ENCODE measurements around the gene NPM1. TPM values are rescaled to one million over a fixed set of nuclear protein-coding genes. Genes with fewer than 3 reads are reported as not detected.
A peak's percentile ranks its signal among the peaks of the same experiment; 100 is the strongest.

The NPM1 gene, protein sequence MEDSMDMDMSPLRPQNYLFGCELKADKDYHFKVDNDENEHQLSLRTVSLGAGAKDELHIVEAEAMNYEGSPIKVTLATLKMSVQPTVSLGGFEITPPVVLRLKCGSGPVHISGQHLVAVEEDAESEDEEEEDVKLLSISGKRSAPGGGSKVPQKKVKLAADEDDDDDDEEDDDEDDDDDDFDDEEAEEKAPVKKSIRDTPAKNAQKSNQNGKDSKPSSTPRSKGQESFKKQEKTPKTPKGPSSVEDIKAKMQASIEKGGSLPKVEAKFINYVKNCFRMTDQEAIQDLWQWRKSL
- 100 to 1,000 TPM; 496 to 519 TPM for total RNA-seq
- 1,000 to 10,000 TPM; 1,947 to 4,113 TPM for polyA plus RNA-seq
- long read RNA-seq, donor 1, transcript NPM1-201 (11 exons, 1,758 nt), result major isoform, 1,667 of 1,858 reads
- long read RNA-seq, donor 1, transcript NPM1-203 (10 exons, 1,598 nt), result minor isoform, 92 of 1,858 reads
- long read RNA-seq, donor 1, transcript NPM1-202 (10 exons, 1,237 nt), result minor isoform, 35 of 1,858 reads
- long read RNA-seq, donor 1, partial matches to known transcripts, result 19 of 1,858 reads
- long read RNA-seq, donor 1, other reads (novel, unspliced or antisense), result 45 of 1,858 reads
- long read RNA-seq, donor 2, transcript NPM1-201 (11 exons, 1,758 nt), result major isoform, 119 of 138 reads
- long read RNA-seq, donor 2, transcript NPM1-203 (10 exons, 1,598 nt), result minor isoform, 8 of 138 reads
- long read RNA-seq, donor 2, partial matches to known transcripts, result 5 of 138 reads
- long read RNA-seq, donor 2, other reads (novel, unspliced or antisense), result 2 of 138 reads

DNA sequence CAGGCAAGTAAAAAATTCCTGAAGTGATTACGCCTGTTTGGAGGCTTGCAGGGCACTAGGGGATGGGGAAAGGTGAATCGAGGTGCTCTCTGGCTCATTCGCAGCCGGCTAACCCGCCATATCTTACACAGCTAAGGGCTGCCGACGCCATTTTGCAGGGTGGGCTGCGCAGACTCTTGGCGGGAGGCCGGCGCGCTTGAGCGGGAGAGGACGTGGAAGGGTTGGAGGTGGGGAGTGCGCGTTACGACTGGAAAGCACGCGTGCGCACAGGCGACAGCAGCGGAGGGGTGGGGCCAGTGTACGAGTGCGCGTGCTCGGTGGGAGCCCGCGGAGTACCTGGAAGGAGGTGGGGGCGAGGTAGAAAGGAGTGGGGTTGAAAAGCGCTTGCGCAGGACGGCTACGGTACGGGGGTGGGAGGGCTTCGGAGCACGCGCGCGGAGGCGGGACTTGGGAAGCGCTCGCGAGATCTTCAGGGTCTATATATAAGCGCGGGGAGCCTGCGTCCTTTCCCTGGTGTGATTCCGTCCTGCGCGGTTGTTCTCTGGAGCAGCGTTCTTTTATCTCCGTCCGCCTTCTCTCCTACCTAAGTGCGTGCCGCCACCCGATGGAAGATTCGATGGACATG lies at the start of gene NPM1:
Gene NPM1 (plus strand): TSS at position 505 of the 625 bp plus-strand sequence. CDS start 100 bp downstream, at position 605.
- WGBS, 2 donors, result 0% methylated on average over 54 to 56 of the region's 56 CpGs
- intact Hi-C loops (cut with DNase I), result no loop called here
- no peaks in the 10 kb centered on the region for H3K27me3 ChIP-seq (ENCODE audit: control insufficient read depth in 1 of 2, insufficient read depth in 2 of 2, low read length in 1 of 2)

GRCh38 chr5:171340042-171340441 lies 47.6 kb upstream of the NPM1 start:
- Histone ChIP-seq H3K4me1 (ENCODE audit: control insufficient read depth in 1 of 2, insufficient read depth in 2 of 2, low read length in 2 of 2) (no peaks in the 10 kb centered on the region), H3K36me3 (ENCODE audit: control insufficient read depth in 1 of 2, insufficient read depth in 2 of 2, low read length in 1 of 2) (no peaks in the 10 kb centered on the region), H3K27me3 (ENCODE audit: control insufficient read depth in 1 of 2, insufficient read depth in 2 of 2, low read length in 1 of 2) (no peaks in the 10 kb centered on the region), H3K27ac (ENCODE audit: low read depth in 1 of 2, low read length in 2 of 2) (no peak overlapping the region), H3K9me3 (ENCODE audit: control insufficient read depth, low read length) (no peaks in the 10 kb centered on the region), H3K4me3 (ENCODE audit: low read length in 2 of 2) (no peak overlapping the region)
- ATAC-seq (ENCODE audit: low FRiP score) (no peak), DNase-seq (no peak)
- intact Hi-C loops (cut with DNase I), result no loop called here

More for the DNA sequence above, at the start of gene NPM1:
- peaks cover 0 to 2% of the 10 kb centered on the region in 2 donors for H3K36me3 ChIP-seq (ENCODE audit: control insufficient read depth in 1 of 2, insufficient read depth in 2 of 2, low read length in 1 of 2)
- H3K4me1 ChIP-seq (ENCODE audit: control insufficient read depth in 1 of 2, insufficient read depth in 2 of 2, low read length in 2 of 2), result peaks cover 0 to 7% of the 10 kb centered on the region in 2 donors
- peak within 1 kb of the TSS; percentile 60 to 86 for H3K4me3 ChIP-seq (ENCODE audit: low read length in 2 of 2)
- peak within 1 kb of the TSS; percentile 12 to 89 for H3K27ac ChIP-seq (ENCODE audit: low read depth in 1 of 2, low read length in 2 of 2)
- DNase-seq, result peak; percentile 98
- H3K9me3 ChIP-seq (ENCODE audit: control insufficient read depth, low read length), result no peaks in the 10 kb centered on the region
- peak; percentile 98 for ATAC-seq (ENCODE audit: low FRiP score)

DNA sequence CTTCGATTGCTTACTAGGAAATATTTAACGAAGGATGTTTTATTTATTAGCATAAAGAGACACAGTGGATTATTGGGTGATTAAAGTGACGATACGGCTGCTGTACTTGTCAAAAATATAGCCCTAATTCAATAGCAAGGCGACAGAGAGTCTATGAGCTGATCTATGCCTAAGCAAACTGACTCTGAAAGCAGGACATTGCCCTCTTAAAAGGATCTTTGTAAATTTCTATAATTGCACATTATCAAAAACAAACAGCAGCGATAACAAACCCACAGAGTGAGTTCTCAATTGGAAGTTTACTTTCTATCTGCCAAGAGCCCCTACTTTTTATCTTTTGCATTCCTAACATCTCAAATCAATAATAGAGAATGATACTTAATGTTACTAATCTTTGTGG lies 47.2 kb upstream of the NPM1 start:
- Histone ChIP-seq H3K4me3 (ENCODE audit: low read length in 2 of 2) (no peak overlapping the region), H3K27ac (ENCODE audit: low read depth in 1 of 2, low read length in 2 of 2) (no peak overlapping the region), H3K36me3 (ENCODE audit: control insufficient read depth in 1 of 2, insufficient read depth in 2 of 2, low read length in 1 of 2) (no peaks in the 10 kb centered on the region), H3K4me1 (ENCODE audit: control insufficient read depth in 1 of 2, insufficient read depth in 2 of 2, low read length in 2 of 2) (no peaks in the 10 kb centered on the region), H3K27me3 (ENCODE audit: control insufficient read depth in 1 of 2, insufficient read depth in 2 of 2, low read length in 1 of 2) (no peaks in the 10 kb centered on the region), H3K9me3 (ENCODE audit: control insufficient read depth, low read length) (no peaks in the 10 kb centered on the region)
- intact Hi-C loops (cut with DNase I), result no loop called here
- ATAC-seq (ENCODE audit: low FRiP score), result no peak
- DNase-seq, result no peak
- 80 to 82% methylated on average over 6 of the region's 6 CpGs for whole genome bisulfite sequencing, 2 donors

- intact Hi-C loops (cut with DNase I), result no loop called here
- H3K27me3 ChIP-seq (ENCODE audit: control insufficient read depth in 1 of 2, insufficient read depth in 2 of 2, low read length in 1 of 2), result no peaks in the 10 kb centered on the region
- no peaks in the 10 kb centered on the region for H3K4me1 ChIP-seq (ENCODE audit: control insufficient read depth in 1 of 2, insufficient read depth in 2 of 2, low read length in 2 of 2)
- no peak overlapping the region for H3K27ac ChIP-seq (ENCODE audit: low read depth in 1 of 2, low read length in 2 of 2)
- no peak for ATAC-seq (ENCODE audit: low FRiP score)
- DNase-seq, result no peak
- no peak overlapping the region for H3K4me3 ChIP-seq (ENCODE audit: low read length in 2 of 2)
- H3K36me3 ChIP-seq (ENCODE audit: control insufficient read depth in 1 of 2, insufficient read depth in 2 of 2, low read length in 1 of 2), result no peaks in the 10 kb centered on the region
- no peaks in the 10 kb centered on the region for H3K9me3 ChIP-seq (ENCODE audit: control insufficient read depth, low read length)
- 49 to 55% methylated on average over 17 of the region's 17 CpGs for WGBS, 2 donors
Measured at GRCh38 chr5:171342362-171343111, 45.1 kb upstream of the NPM1 start.

DNA sequence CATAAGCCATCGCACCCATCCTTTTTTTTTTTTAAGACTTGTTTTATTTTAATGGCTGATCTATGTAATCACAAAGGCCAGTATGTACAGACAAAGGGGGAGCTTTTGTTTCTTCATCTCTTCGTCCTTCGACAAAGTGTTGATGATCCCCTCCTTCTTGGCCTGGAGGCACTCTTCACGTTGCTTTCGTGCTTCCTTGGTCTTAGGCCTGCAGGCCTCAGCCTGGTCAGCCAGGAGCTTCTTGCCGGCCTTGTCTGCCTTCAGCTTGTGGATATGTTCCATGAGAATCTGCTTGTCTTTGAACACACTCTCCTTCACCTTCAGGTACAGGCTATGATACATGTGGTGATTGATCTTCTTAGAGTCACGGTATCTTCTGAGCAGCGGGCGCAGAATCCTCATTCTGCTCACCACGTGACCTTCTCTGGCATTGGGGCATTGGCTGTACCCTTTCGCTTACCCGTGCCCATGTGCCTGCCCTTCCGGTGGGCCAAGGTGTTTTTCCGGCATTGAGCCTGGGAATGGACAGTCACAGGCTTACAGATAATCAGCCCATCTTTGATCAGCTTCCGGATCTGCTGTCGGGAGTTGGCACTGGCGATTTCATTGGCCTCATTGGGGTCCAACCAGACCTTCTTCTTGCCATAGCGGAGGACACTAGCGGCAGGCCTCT lies 42.6 kb upstream of the NPM1 start:
- H3K36me3 ChIP-seq (ENCODE audit: control insufficient read depth in 1 of 2, insufficient read depth in 2 of 2, low read length in 1 of 2), result no peaks in the 10 kb centered on the region
- 94 to 95% methylated on average over 19 of the region's 19 CpGs for WGBS, 2 donors
- H3K27me3 ChIP-seq (ENCODE audit: control insufficient read depth in 1 of 2, insufficient read depth in 2 of 2, low read length in 1 of 2), result no peaks in the 10 kb centered on the region
- H3K4me3 ChIP-seq (ENCODE audit: low read length in 2 of 2), result no peak overlapping the region
- DNase-seq (no peak), ATAC-seq (ENCODE audit: low FRiP score) (no peak)
- no peaks in the 10 kb centered on the region for H3K9me3 ChIP-seq (ENCODE audit: control insufficient read depth, low read length)
- no peak overlapping the region for H3K27ac ChIP-seq (ENCODE audit: low read depth in 1 of 2, low read length in 2 of 2)
- intact Hi-C loops (cut with DNase I), result no loop called here
- no peaks in the 10 kb centered on the region for H3K4me1 ChIP-seq (ENCODE audit: control insufficient read depth in 1 of 2, insufficient read depth in 2 of 2, low read length in 2 of 2)

DNA sequence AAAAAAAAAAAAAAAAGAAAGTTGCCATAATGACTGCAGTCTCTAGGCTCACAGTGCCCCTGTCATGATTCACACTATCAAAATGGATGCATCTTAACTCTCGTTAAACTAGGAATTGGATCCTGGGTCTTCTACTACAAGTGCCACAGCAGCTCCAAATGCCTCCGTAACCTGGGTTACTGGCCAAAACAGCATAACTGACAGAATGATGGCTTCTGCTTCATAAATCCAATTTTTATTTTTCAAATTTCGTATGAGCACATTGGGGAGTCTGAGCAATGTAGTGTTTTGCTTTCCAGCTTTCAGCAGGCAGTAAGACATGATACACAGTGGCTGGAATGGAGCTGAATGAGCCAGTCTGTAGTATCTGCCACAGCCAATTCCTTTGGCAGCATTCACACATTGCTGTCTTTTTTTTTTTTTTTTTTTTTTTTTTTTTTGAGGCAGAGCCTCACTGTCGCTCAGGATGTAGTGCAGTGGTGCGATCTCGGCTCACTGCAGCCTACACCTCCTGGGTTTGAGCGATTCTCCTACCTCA lies 36.0 kb upstream of the NPM1 start:
- WGBS, 2 donors, result 81 to 82% methylated on average over 7 of the region's 7 CpGs
- H3K36me3 ChIP-seq (ENCODE audit: control insufficient read depth in 1 of 2, insufficient read depth in 2 of 2, low read length in 1 of 2), result no peaks in the 10 kb centered on the region
- ATAC-seq (ENCODE audit: low FRiP score), result peak; percentile 58
- intact Hi-C loops (cut with DNase I), result no loop called here
- no peak for DNase-seq
- no peaks in the 10 kb centered on the region for H3K4me1 ChIP-seq (ENCODE audit: control insufficient read depth in 1 of 2, insufficient read depth in 2 of 2, low read length in 2 of 2)
- H3K27ac ChIP-seq (ENCODE audit: low read depth in 1 of 2, low read length in 2 of 2), result no peak overlapping the region
- no peaks in the 10 kb centered on the region for H3K27me3 ChIP-seq (ENCODE audit: control insufficient read depth in 1 of 2, insufficient read depth in 2 of 2, low read length in 1 of 2)
- no peaks in the 10 kb centered on the region for H3K9me3 ChIP-seq (ENCODE audit: control insufficient read depth, low read length)
- H3K4me3 ChIP-seq (ENCODE audit: low read length in 2 of 2), result no peak overlapping the region

DNA sequence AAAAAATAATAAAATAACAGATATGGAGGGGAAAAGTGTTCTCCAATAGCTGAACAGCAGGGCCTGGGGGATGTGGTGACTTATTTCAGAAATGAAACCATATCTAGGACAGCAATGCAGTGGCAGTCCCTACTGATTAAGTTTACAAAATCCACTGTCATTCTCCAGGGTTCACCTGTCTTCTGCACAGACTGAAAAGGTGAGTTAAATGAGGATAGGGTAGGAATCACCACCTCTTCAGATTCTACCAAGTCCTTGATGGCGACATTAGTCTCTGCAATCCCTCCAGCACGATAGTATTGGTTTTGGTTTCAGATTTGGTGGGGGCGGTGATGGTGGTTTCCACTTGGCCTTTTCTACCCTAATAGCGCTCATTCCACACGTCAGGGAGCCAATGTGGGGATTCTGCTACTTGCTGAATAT lies 32.3 kb upstream of the NPM1 start:
- no peaks in the 10 kb centered on the region for H3K9me3 ChIP-seq (ENCODE audit: control insufficient read depth, low read length)
- ATAC-seq (ENCODE audit: low FRiP score) (no peak), DNase-seq (no peak)
- no peaks in the 10 kb centered on the region for H3K27me3 ChIP-seq (ENCODE audit: control insufficient read depth in 1 of 2, insufficient read depth in 2 of 2, low read length in 1 of 2)
- no peaks in the 10 kb centered on the region for H3K36me3 ChIP-seq (ENCODE audit: control insufficient read depth in 1 of 2, insufficient read depth in 2 of 2, low read length in 1 of 2)
- H3K4me3 ChIP-seq (ENCODE audit: low read length in 2 of 2), result no peak overlapping the region
- intact Hi-C loops (cut with DNase I), result no loop called here
- no peaks in the 10 kb centered on the region for H3K4me1 ChIP-seq (ENCODE audit: control insufficient read depth in 1 of 2, insufficient read depth in 2 of 2, low read length in 2 of 2)
- no peak overlapping the region for H3K27ac ChIP-seq (ENCODE audit: low read depth in 1 of 2, low read length in 2 of 2)
- 95 to 97% methylated on average over 5 of the region's 5 CpGs for WGBS, 2 donors

DNA sequence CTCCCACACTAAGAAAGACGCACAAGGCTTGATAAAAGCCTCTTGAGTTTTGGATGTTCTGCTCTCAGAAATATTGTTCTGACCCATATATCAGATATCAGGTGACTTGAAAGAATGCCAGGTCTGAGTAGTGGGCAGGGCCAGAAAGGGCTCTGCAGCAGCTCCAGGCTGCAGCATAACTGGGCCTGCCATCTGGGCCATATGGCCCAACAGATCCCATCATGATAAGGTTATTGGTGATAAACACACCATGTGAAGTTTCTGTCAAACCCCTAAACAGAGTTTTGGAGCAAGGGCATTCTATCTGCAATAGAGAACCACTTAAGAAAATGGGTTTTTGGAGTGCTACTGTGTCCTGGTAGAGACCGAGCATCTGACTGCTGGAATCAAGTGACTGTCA lies 29.8 kb upstream of the NPM1 start:
- Histone ChIP-seq H3K27ac (ENCODE audit: low read depth in 1 of 2, low read length in 2 of 2) (no peak overlapping the region), H3K27me3 (ENCODE audit: control insufficient read depth in 1 of 2, insufficient read depth in 2 of 2, low read length in 1 of 2) (no peaks in the 10 kb centered on the region), H3K9me3 (ENCODE audit: control insufficient read depth, low read length) (no peaks in the 10 kb centered on the region), H3K4me3 (ENCODE audit: low read length in 2 of 2) (no peak overlapping the region), H3K4me1 (ENCODE audit: control insufficient read depth in 1 of 2, insufficient read depth in 2 of 2, low read length in 2 of 2) (no peaks in the 10 kb centered on the region), H3K36me3 (ENCODE audit: control insufficient read depth in 1 of 2, insufficient read depth in 2 of 2, low read length in 1 of 2) (no peaks in the 10 kb centered on the region)
- no peak for DNase-seq
- ATAC-seq (ENCODE audit: low FRiP score), result no peak
- intact Hi-C loops (cut with DNase I), result no loop called here
- WGBS, 2 donors, result 95 to 97% methylated on average over 2 of the region's 2 CpGs

All from aorta (tissue), 5 donors.